Testis (tissue), 3 donors: ENCODE results near the gene RRH. TPM values are rescaled to one million over a fixed set of nuclear protein-coding genes. Genes with fewer than 3 reads are reported as not detected.

Source experiments
- DNase-seq: peaks from one replicate; pipeline ENCODE4 v3.0.0-alpha.2; 2019
- H3K27ac ChIP-seq, 2 donors: fragments of 200-600 bp; sonication (generic); one replicate each; pipeline ENCODE4 v1.5.1; 2019
- H3K27me3 ChIP-seq: fragments of 200-600 bp; sonication (generic); one replicate; pipeline ENCODE4 v1.5.1; 2019
- H3K36me3 ChIP-seq: fragments of 200-600 bp; sonication (generic); one replicate; pipeline ENCODE4 v1.5.1; 2017; ENCODE audit warnings: low read depth; ENCODE audit errors: missing control alignments
- H3K4me1 ChIP-seq: fragments of 200-600 bp; sonication (generic); one replicate; pipeline ENCODE4 v1.5.1; 2019
- H3K4me3 ChIP-seq, 2 donors: fragments of 200-600 bp; sonication (generic); one replicate each; pipeline ENCODE4 v1.5.1; 2017 to 2019
- H3K9me3 ChIP-seq: fragments of 200-600 bp; sonication (generic); one replicate; pipeline ENCODE4 v1.5.1; 2017
- POLR2A ChIP-seq: fragments of 450-650 bp; IDR thresholded peaks from one replicate; pipeline ENCODE4 v1.6.1; 2017; ENCODE audit warnings: antibody characterized with exemption, mild to moderate bottlenecking, moderate library complexity
- whole genome bisulfite sequencing, 2 donors: methylation state at CpG; one replicate each; pipeline ENCODE4 v1.1.5; 2018; 5-methylcytosine and 5-hydroxymethylcytosine counted together
- intact Hi-C: fragments of 100-400 bp; cut with DNase I; formaldehyde crosslinking; loops from one replicate; pipeline ENCODE4 v1.15.1; 2023; ENCODE audit warnings: low total_unique reads
- polyA plus RNA-seq: library from polyadenylated mRNA; stranded (reverse); fragments of 350-450 nt; fragmentation: Illumina TruSeq; extraction: RNeasy Lipid Tissue Mini Kit (QIAGEN cat#74804); gene quantifications from one replicate; pipeline ENCODE4 v1.2.3, GENCODE V29; 2014; ENCODE audit warnings: low read depth, low replicate concordance; ENCODE audit not compliant: insufficient read depth
- total RNA-seq, 2 donors: library from RNA; depleted of rRNA; stranded (reverse); fragments of >200 nt; gene quantifications; one replicate each; pipeline ENCODE4 v1.2.3, GENCODE V29; 2016
- TF ChIP-seq, protein P1 (sequence below), 3 experiments: fragments of 450-650 bp in 2 of 3; fragments of 200-600 bp in 1 of 3; sonication (generic) in 1 of 3; IDR thresholded peaks; one replicate each; pipeline ENCODE4 v1.5.1; 2016 to 2019; ENCODE audit warnings: antibody characterized with exemption in 3 of 3, mild to moderate bottlenecking in 2 of 3, moderate library complexity in 1 of 3

RRH gene
- total and polyA plus RNA-seq, 3 donors from 2014 or later = 0.43 to 1.0 (median 0.51) TPM

DNA sequence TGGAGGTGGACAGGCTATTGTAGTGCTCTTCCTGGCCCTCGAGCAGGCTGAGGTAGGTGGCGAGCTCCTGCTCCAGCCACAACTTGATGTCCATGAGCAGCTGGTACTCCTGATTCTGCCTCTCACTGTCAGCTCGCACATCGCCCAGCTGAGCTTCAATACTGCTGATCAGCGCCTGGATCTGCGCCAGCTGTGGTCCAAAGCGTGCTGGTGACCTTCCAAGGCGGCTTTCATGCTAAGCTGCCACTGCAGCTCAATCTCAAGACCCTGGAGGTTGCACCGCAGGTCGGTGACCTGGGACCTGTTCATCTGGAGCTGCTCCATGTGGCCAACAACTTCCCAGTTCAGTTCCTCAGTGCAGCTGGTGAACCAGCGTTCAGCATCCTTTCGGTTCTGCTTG is 51.3 kb downstream of the RRH start:
- no peaks in the 10 kb centered on the region for H3K27me3 ChIP-seq

DNA sequence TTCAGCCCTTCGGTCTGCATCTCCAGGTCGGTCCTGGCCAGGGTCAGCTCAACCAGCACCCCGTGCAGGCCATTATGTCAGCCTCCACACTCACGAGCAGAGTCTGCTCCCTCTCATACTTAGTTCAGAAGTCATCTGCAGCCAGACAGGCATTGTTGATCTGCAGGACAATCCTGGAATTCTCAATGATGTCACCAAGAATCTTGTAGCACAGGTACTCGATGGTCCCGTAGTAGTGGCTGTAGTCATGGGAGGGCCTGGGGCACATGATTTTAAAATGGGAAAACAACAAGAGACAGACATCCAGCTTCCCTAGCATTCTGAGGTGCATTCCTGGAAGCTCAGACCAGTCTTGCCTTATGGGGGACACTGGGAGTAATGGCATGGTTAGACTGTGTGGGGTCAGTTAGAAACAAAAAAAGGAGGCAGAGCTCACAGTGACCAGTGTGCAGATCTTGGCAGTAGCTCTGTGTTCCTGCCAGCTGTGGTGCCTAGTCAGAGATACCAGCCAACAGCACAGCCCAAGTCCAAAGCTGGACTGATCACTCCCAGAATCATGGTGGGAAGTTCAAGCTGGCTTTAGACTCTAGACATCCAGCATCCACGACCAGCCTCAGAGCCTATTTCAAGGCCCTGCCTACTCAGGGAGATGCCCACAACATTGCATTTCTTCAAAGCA is 52.0 kb downstream of the RRH start:
- no peak overlapping the region for H3K27ac ChIP-seq
- no peak for DNase-seq
- TF ChIP-seq, protein P1, sequence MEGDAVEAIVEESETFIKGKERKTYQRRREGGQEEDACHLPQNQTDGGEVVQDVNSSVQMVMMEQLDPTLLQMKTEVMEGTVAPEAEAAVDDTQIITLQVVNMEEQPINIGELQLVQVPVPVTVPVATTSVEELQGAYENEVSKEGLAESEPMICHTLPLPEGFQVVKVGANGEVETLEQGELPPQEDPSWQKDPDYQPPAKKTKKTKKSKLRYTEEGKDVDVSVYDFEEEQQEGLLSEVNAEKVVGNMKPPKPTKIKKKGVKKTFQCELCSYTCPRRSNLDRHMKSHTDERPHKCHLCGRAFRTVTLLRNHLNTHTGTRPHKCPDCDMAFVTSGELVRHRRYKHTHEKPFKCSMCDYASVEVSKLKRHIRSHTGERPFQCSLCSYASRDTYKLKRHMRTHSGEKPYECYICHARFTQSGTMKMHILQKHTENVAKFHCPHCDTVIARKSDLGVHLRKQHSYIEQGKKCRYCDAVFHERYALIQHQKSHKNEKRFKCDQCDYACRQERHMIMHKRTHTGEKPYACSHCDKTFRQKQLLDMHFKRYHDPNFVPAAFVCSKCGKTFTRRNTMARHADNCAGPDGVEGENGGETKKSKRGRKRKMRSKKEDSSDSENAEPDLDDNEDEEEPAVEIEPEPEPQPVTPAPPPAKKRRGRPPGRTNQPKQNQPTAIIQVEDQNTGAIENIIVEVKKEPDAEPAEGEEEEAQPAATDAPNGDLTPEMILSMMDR (IDR thresholded peaks at IDR 0.05) = no peak
- TF ChIP-seq POLR2A = no peak
- H3K4me3 ChIP-seq = no peak overlapping the region
- WGBS, 2 donors = 92 to 93% methylated on average over 7 of the region's 7 CpGs
- no peaks in the 10 kb centered on the region for H3K27me3 ChIP-seq
- intact Hi-C loops = no loop called here
- no peaks in the 10 kb centered on the region for H3K36me3 ChIP-seq
- H3K9me3 ChIP-seq = no peaks in the 10 kb centered on the region
- no peaks in the 10 kb centered on the region for H3K4me1 ChIP-seq

More for the DNA sequence above, 51.3 kb downstream of the RRH start:
- Histone ChIP-seq H3K36me3 (no peaks in the 10 kb centered on the region), H3K4me3 (no peak overlapping the region), H3K27ac (no peak overlapping the region), H3K9me3 (no peaks in the 10 kb centered on the region), H3K4me1 (no peaks in the 10 kb centered on the region)
- TF ChIP-seq, protein P1 (IDR thresholded peaks at IDR 0.05) = no peak
- TF ChIP-seq POLR2A = no peak
- 85 to 99% methylated on average over 6 to 12 of the region's 12 CpGs for WGBS, 2 donors
- intact Hi-C loops = no loop called here
- no peak for DNase-seq

DNA sequence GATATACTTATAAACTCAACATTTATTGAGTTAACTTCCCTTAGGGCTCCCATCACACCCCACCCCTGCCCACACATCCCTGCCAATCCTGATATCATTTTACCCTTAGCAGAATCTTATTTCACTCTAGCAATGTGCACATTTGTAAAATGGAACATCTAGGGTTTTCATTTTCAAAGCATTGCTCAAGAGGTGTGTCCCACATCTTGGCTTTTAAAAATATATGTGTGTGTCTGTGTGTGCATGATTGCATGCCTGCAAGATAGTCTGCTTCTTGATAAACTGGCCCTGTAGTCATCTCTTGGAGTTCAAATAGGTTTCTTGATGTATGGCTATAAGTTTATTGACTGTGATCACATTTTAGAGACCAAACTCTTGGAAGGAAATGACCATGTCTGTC is 58.5 kb downstream of the RRH start:
- intact Hi-C loops = no loop called here
- Histone ChIP-seq H3K27me3 (no peaks in the 10 kb centered on the region), H3K4me3 (no peak overlapping the region), H3K36me3 (no peaks in the 10 kb centered on the region), H3K27ac (no peak overlapping the region), H3K9me3 (no peaks in the 10 kb centered on the region), H3K4me1 (no peaks in the 10 kb centered on the region)
- no peak for DNase-seq
- TF ChIP-seq POLR2A = no peak
- TF ChIP-seq, protein P1 (IDR thresholded peaks at IDR 0.05) = no peak

DNA sequence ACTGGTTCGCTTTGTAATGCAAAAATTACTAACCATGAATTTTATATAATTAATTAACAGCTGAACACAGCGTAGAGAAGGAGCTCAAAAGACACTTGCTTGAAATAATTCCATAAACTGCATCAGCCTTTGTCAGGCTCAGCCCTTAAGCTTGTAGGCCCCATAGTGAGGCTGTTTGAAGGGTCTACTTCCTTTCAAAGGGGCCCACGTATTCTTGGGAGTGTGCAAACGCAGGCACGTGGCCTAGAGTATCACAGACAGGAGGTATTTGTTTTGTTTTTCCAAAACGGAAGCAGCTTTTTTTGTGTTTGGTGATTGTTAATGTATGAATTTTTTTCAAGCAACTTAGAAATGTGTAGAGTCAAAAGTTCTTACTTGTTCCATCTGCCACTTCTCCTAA is 59.3 kb downstream of the RRH start:
- WGBS, 2 donors = 61 to 66% methylated on average over 6 of the region's 6 CpGs
- H3K4me1 ChIP-seq = no peaks in the 10 kb centered on the region
- intact Hi-C loops = no loop called here
- no peak for DNase-seq
- H3K27ac ChIP-seq = no peak overlapping the region
- no peak overlapping the region for H3K4me3 ChIP-seq
- H3K9me3 ChIP-seq = no peaks in the 10 kb centered on the region
- TF ChIP-seq, protein P1 (IDR thresholded peaks at IDR 0.05) = no peak
- no peak for TF ChIP-seq POLR2A
- H3K36me3 ChIP-seq = no peaks in the 10 kb centered on the region
- H3K27me3 ChIP-seq = no peaks in the 10 kb centered on the region

DNA sequence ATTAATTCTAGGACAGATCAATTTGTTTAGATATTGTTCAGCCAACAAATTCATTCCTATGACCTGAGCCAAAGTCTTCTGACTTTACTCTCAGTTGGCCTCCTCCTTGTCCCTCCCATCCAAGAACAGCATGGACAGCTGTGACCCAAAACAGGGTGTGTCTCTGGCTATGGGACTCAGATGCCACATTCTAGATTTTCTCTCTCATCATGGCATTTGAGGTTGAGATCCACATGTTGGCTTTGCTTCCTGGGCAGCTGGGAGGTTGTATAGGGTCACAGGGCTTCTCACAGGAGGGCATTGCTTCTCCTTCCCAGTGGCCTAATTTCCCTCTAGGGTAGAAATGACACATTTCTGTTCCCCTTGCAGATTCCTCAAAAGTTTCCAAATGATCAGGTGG is 62.3 kb downstream of the RRH start:
- H3K36me3 ChIP-seq = no peaks in the 10 kb centered on the region
- intact Hi-C loops = no loop called here
- TF ChIP-seq, protein P1 (IDR thresholded peaks at IDR 0.05) = no peak
- no peak for TF ChIP-seq POLR2A

More for the DNA sequence above, 62.3 kb downstream of the RRH start:
- Histone ChIP-seq H3K9me3 (no peaks in the 10 kb centered on the region), H3K27me3 (no peaks in the 10 kb centered on the region), H3K4me1 (no peaks in the 10 kb centered on the region), H3K4me3 (no peak overlapping the region), H3K27ac (no peak overlapping the region)
- no peak for DNase-seq
